Activated CD4-positive, alpha-beta memory T cell treated with anti-CD3 and anti-CD28 coated beads, Interleukin-2, amount 10 ng/mL, durations not matched to agents 7 days and 5 days (primary cell): ENCODE results near the gene TRAPPC12. TPM values are rescaled to one million over a fixed set of nuclear protein-coding genes. Genes with fewer than 3 reads are reported as not detected.
A peak's percentile ranks its signal among the peaks of the same experiment; 100 is the strongest.

Experiments used
- CTCF ChIA-PET: fragments of 350-600 bp; sonication (Branson Sonifier 250); formaldehyde crosslinking; loops from one replicate; lab custom pipeline; 2021; ENCODE audit warnings: antibody characterized with exemption, inconsistent platforms; lab: Charles Lee
- POLR2A ChIA-PET: fragments of 350-600 bp; sonication (Branson Sonifier 250); formaldehyde crosslinking; loops from one replicate; lab custom pipeline; 2021; ENCODE audit warnings: antibody characterized with exemption; lab: Charles Lee
- DNase-seq: peaks from one replicate; pipeline ENCODE4 v3.0.0-alpha.2; 2020
- H3K27ac Mint-ChIP-seq: one replicate; pipeline ENCODE4 v1.8.0; 2021; ENCODE audit warnings: mild to moderate bottlenecking, mixed read lengths
- H3K27me3 Mint-ChIP-seq: one replicate; pipeline ENCODE4 v1.8.0; 2021; ENCODE audit warnings: mixed read lengths
- H3K36me3 Mint-ChIP-seq: one replicate; pipeline ENCODE4 v1.8.0; 2021; ENCODE audit warnings: low read depth, mixed read lengths
- H3K4me1 Mint-ChIP-seq: one replicate; pipeline ENCODE4 v1.8.0; 2021; ENCODE audit warnings: mixed read lengths
- H3K4me3 Mint-ChIP-seq: one replicate; pipeline ENCODE4 v1.8.0; 2021; ENCODE audit warnings: mild to moderate bottlenecking, mixed read lengths
- H3K9me3 Mint-ChIP-seq: one replicate; pipeline ENCODE4 v1.8.0; 2021; ENCODE audit warnings: mixed read lengths
- total RNA-seq, 2 experiments: library from RNA; stranded (reverse); gene quantifications; one replicate each; pipeline ENCODE4 v1.2.3, GENCODE V29; 2021

The TRAPPC12 gene
- total RNA-seq, 2 experiments from 2014 or later, result 74.5 to 75.6 TPM

DNA sequence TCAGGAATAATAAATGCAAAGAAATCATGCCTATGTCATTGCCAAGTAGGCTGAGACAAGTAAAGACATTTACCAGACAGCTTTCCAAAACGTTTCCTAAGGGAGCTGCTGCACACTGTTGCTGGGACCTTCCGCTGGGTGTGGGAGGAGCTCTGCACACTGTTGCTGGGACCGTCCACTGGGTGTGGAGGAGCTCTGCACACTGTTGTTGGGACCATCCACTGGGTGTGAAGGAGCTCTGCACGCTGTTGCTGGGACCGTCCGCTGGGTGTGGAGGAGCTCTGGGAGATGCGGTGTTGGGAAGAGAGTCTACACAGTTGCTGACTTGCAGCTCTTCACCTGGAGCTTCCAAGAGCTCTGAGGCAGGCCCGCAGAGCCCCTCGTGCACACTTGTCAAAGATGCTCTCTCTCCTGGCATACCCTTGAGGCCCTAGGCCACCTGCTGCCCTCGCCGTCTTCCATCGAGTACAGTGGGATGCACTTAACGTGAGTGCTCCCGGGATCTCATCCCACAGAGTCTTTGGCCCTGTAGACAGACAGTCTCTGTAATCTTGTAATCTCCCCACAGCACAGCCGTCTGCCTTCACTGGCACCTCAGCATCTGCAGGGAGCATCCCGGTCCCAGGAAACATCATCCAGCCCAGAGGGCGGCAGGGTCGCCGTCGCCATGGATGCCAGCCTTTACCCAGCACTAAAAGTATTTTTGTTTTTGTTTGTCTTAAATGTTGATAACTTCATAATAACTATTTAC is 51.4 kb downstream of the TRAPPC12 start:
- Mint-ChIP-seq H3K36me3 (peaks cover 18% of the 10 kb centered on the region), H3K4me1 (peaks cover 3% of the 10 kb centered on the region), H3K27ac (no peak overlapping the region), H3K9me3 (no peaks in the 10 kb centered on the region), H3K27me3 (no peaks in the 10 kb centered on the region), H3K4me3 (no peak overlapping the region)
- CTCF ChIA-PET, result no interaction called here
- POLR2A ChIA-PET, result no interaction called here
- DNase-seq, result no peak

DNA sequence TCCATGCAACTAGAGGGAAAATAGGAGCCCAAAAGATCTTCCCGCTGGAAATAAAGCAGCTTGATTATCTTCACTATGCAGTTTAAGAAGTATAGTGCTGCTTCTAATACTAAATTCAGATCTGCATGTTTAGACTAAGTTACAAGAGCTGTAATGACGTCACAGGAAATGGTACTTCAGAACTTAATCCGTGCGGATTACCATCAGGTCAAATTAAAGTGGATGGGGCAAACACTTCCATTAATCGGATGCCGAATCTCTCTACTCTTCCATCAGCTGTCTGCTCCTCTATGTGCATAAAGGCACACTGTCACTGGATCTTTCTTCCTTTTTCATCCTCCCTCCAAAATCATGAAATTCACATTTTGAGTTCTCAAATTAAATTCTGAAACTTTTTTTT is 52.6 kb downstream of the TRAPPC12 start:
- H3K4me3 Mint-ChIP-seq, result no peak overlapping the region
- peaks cover 16% of the 10 kb centered on the region for H3K36me3 Mint-ChIP-seq
- H3K27ac Mint-ChIP-seq, result no peak overlapping the region
- CTCF ChIA-PET, result interaction anchor here (0.6 to 3.0 kb wide), 2 partner anchors 8 to 265 kb away, joined by 4 to 19 read pairs; no protein-coding TSS in a partner anchor
- no peaks in the 10 kb centered on the region for H3K27me3 Mint-ChIP-seq
- no peak for DNase-seq
- H3K9me3 Mint-ChIP-seq, result no peaks in the 10 kb centered on the region
- H3K4me1 Mint-ChIP-seq, result peaks cover 3% of the 10 kb centered on the region
- POLR2A ChIA-PET, result no interaction called here

DNA sequence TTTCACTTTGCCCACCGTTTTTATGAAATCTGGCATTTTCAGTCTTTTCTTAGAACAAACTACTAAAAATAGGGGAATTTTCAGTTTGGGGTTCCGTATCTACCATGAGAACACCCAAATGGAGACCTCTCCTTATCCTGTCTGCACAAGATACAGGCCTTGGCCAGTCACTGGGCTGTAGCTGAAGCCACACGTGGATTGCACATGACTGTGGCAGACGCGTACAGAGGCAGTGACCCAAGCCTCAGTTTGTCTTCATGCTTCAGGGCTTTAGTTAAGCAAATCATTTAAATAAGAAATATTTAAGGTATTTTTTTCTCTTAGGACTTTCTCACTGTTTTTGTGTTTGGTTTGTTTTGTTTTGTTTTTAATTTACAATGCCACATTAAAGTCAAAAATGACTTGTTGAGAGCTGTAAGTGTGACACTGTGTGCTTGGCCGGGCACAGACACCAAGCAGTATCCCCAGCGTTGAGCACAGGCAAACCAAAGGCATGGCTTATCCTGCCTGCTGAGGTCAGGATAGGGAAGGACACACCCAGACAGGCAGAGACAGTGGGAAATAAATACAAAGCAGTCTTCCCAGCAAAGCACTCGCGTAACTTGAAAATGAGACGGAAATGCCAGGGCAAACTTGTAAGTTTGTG is 53.3 kb downstream of the TRAPPC12 start:
- DNase-seq, result no peak
- H3K27ac Mint-ChIP-seq, result no peak overlapping the region
- POLR2A ChIA-PET, result no interaction called here
- no peaks in the 10 kb centered on the region for H3K9me3 Mint-ChIP-seq
- no peak overlapping the region for H3K4me3 Mint-ChIP-seq
- CTCF ChIA-PET, result interaction anchor here (3.0 kb wide), 1 partner anchor 9 kb away, joined by 19 read pairs; no protein-coding TSS in a partner anchor
- no peaks in the 10 kb centered on the region for H3K27me3 Mint-ChIP-seq
- H3K36me3 Mint-ChIP-seq, result peaks cover 16% of the 10 kb centered on the region
- peaks cover 3% of the 10 kb centered on the region for H3K4me1 Mint-ChIP-seq

DNA sequence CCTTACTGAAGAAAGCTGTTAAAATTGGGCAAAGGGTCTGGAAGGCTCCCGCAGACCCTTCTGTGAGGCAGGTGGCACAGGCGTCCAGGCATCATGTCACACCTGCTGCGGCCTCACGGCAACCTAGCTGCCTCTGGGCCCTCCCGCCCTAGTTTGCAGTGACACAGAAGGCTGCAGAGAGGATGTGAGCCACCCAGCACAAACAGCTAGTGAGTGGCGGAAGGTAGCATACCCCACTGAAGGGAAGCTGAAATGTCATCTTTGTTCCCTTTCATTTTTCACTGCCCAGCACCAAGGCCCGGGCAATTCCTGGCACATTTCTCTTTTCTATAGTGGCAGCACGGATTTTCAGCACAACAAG is 53.8 kb downstream of the TRAPPC12 start:
- ChIA-PET CTCF (interaction anchor here (1.4 to 3.0 kb wide), 2 partner anchors 9 to 29 kb away, joined by 5 to 19 read pairs; no protein-coding TSS in a partner anchor), POLR2A (no interaction called here)
- Mint-ChIP-seq H3K27ac (no peak overlapping the region), H3K9me3 (no peaks in the 10 kb centered on the region), H3K27me3 (no peaks in the 10 kb centered on the region), H3K4me1 (peaks cover 3% of the 10 kb centered on the region), H3K36me3 (peaks cover 16% of the 10 kb centered on the region), H3K4me3 (no peak overlapping the region)
- DNase-seq, result no peak

DNA sequence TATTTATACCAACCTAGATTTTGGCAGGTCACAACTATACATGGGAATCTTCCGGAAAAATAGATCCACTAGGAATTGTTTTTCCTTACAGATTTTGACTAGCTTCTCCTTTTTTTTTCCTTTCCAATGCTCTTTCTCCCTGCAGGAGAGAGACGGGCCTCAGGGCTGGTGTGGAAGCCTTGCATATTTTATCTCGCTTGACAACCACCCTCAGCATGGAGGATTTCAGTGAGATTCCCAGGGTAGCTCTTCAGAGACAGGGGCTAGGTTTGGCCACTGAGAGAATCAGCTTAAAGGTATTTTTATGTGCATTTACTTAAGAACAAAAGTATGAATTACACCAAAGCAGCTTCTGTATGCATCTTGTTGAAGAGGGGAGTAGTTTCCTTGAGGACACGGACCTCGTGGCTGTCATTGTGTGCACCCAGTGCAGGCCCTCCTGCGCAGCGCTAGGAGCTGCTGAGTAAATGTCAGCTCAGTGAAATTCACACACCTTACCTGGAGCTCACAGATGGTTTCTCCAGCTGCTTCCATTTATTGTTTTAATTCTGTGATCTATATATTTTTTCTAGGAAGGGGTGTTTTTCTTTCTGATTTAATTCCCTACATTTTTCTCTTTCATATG is 54.4 kb downstream of the TRAPPC12 start:
- peaks cover 16% of the 10 kb centered on the region for H3K36me3 Mint-ChIP-seq
- H3K27ac Mint-ChIP-seq, result no peak overlapping the region
- POLR2A ChIA-PET, result no interaction called here

GRCh38 chr2:3434654-3435053 is 55.2 kb downstream of the TRAPPC12 start:
- Mint-ChIP-seq H3K4me3 (no peak overlapping the region), H3K27ac (no peak overlapping the region), H3K36me3 (peaks cover 16% of the 10 kb centered on the region), H3K27me3 (no peaks in the 10 kb centered on the region), H3K4me1 (no peaks in the 10 kb centered on the region), H3K9me3 (no peaks in the 10 kb centered on the region)
- CTCF ChIA-PET, result interaction anchor here (1.4 to 3.0 kb wide), 2 partner anchors 11 to 28 kb away, joined by 5 to 19 read pairs; no protein-coding TSS in a partner anchor
- POLR2A ChIA-PET, result no interaction called here
- no peak for DNase-seq

More for the DNA sequence above, 54.4 kb downstream of the TRAPPC12 start:
- Mint-ChIP-seq H3K4me1 (peaks cover 1% of the 10 kb centered on the region), H3K9me3 (no peaks in the 10 kb centered on the region), H3K4me3 (no peak overlapping the region), H3K27me3 (no peaks in the 10 kb centered on the region)
- CTCF ChIA-PET, result interaction anchor here (1.4 to 3.0 kb wide), 2 partner anchors 10 to 28 kb away, joined by 5 to 19 read pairs; no protein-coding TSS in a partner anchor
- DNase-seq, result no peak

GRCh38 chr2:3435445-3435844 is 56.0 kb downstream of the TRAPPC12 start:
- H3K9me3 Mint-ChIP-seq, result no peaks in the 10 kb centered on the region
- H3K36me3 Mint-ChIP-seq, result peaks cover 10% of the 10 kb centered on the region
- H3K4me1 Mint-ChIP-seq, result no peaks in the 10 kb centered on the region
- ChIA-PET POLR2A (no interaction called here), CTCF (no interaction called here)
- H3K4me3 Mint-ChIP-seq, result no peak overlapping the region
- no peak for DNase-seq
- no peak overlapping the region for H3K27ac Mint-ChIP-seq
- H3K27me3 Mint-ChIP-seq, result no peaks in the 10 kb centered on the region

DNA sequence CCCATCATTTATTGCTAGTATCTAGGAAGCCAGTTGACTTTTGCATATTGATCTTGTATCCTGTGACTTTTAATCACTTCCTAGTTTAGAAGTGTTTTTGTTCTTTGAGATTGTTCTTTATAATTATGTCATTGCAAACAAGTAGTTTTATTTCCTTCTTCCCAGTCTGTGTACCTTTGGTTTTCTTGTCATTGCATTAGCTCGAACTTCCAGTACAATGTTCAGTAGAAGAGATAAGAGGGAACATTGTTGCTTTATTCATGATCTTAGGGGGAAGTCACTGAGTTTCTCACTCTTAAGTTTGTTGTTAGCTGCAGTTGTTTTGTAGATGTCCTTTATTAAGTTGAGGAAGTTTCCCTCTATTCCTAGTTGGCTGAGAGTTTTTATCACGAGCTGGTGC is 61.0 kb downstream of the TRAPPC12 start:
- H3K27ac Mint-ChIP-seq, result no peak overlapping the region
- H3K36me3 Mint-ChIP-seq, result peaks cover 13% of the 10 kb centered on the region
- DNase-seq, result no peak
- POLR2A ChIA-PET, result interaction anchor here (1.2 kb wide), 1 partner anchor 14 kb away, joined by 3 read pairs; no protein-coding TSS in a partner anchor
- no peak overlapping the region for H3K4me3 Mint-ChIP-seq
- H3K27me3 Mint-ChIP-seq, result no peaks in the 10 kb centered on the region
- H3K4me1 Mint-ChIP-seq, result no peaks in the 10 kb centered on the region
- CTCF ChIA-PET, result interaction anchor here (4.7 kb wide), 1 partner anchor 17 kb away, joined by 23 read pairs; no protein-coding TSS in a partner anchor
- H3K9me3 Mint-ChIP-seq, result no peaks in the 10 kb centered on the region

GRCh38 chr2:3441465-3441864 is 62.0 kb downstream of the TRAPPC12 start:
- Mint-ChIP-seq H3K4me1 (no peaks in the 10 kb centered on the region), H3K9me3 (no peaks in the 10 kb centered on the region), H3K27me3 (no peaks in the 10 kb centered on the region), H3K36me3 (peaks cover 13% of the 10 kb centered on the region), H3K27ac (no peak overlapping the region), H3K4me3 (no peak overlapping the region)
- CTCF ChIA-PET, result interaction anchor here (4.7 kb wide), 1 partner anchor 18 kb away, joined by 23 read pairs; no protein-coding TSS in a partner anchor
- no peak for DNase-seq
- POLR2A ChIA-PET, result no interaction called here

GRCh38 chr2:3442185-3442584 is 62.7 kb downstream of the TRAPPC12 start:
- no peak overlapping the region for H3K27ac Mint-ChIP-seq
- POLR2A ChIA-PET, result no interaction called here
- no peak overlapping the region for H3K4me3 Mint-ChIP-seq
- no peaks in the 10 kb centered on the region for H3K27me3 Mint-ChIP-seq
- H3K36me3 Mint-ChIP-seq, result peaks cover 13% of the 10 kb centered on the region
- no peaks in the 10 kb centered on the region for H3K4me1 Mint-ChIP-seq
- CTCF ChIA-PET, result interaction anchor here (4.7 kb wide), 1 partner anchor 19 kb away, joined by 23 read pairs; no protein-coding TSS in a partner anchor
- no peaks in the 10 kb centered on the region for H3K9me3 Mint-ChIP-seq
- DNase-seq, result no peak

- Mint-ChIP-seq H3K27ac (no peak overlapping the region), H3K36me3 (peaks cover 13% of the 10 kb centered on the region), H3K27me3 (no peaks in the 10 kb centered on the region), H3K4me3 (no peak overlapping the region), H3K9me3 (no peaks in the 10 kb centered on the region), H3K4me1 (no peaks in the 10 kb centered on the region)
- ChIA-PET CTCF (no interaction called here), POLR2A (no interaction called here)
- no peak for DNase-seq
These were observed 63.6 kb downstream of the TRAPPC12 start for GRCh38 chr2:3443083-3443482.

DNA sequence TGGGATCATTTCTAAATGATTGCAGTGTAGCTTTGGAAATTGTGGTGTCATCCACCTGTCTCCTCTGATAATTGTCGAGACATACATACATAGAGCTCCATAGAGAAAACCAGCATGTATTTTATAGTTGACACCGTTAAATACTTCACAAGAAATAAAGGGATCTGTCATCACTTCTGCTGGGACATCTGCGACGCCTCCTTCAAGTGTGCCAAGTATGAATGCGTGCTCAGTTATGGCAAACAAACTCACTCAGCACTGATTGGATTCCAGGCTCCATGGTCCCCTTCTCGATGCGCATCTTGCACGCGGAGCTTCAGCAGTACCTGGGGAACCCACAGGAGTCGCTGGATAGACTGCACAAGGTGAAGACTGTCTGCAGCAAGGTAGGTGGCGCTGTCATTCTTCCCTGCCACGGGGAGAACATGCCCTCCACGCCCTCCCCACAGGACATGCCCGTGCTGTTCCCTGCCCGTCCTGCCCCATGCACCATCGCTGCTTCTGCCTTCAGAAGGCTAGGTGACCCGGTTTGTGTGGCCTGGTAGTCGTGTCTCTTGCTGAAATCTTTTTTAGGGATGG is 64.1 kb downstream of the TRAPPC12 start:
- ChIA-PET CTCF (no interaction called here), POLR2A (no interaction called here)
- no peaks in the 10 kb centered on the region for H3K27me3 Mint-ChIP-seq
- peaks cover 13% of the 10 kb centered on the region for H3K36me3 Mint-ChIP-seq
- no peak overlapping the region for H3K4me3 Mint-ChIP-seq
- H3K9me3 Mint-ChIP-seq, result no peaks in the 10 kb centered on the region
- no peak for DNase-seq
- no peak overlapping the region for H3K27ac Mint-ChIP-seq
- no peaks in the 10 kb centered on the region for H3K4me1 Mint-ChIP-seq

DNA sequence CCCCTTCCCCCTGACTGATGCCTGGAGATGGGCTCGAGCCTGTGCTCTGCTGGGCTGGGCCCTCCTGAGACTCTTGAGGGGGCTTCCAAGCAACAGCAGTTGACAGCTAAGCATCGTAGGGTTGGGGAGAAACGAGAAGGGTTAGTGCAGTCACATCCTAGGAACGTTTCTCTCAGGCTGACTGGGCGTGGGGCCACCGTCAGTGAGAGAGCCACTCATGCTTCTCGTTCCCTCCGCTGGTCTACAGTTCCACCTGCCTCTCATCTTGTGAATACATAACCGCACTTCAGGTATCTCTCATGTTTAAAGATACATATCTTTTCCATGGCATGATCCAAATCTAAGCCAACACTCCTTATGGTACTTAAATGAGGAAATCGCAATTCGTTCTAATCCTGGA is 66.4 kb downstream of the TRAPPC12 start:
- CTCF ChIA-PET, result no interaction called here
- Mint-ChIP-seq H3K9me3 (no peaks in the 10 kb centered on the region), H3K36me3 (peaks cover 16% of the 10 kb centered on the region), H3K4me1 (no peaks in the 10 kb centered on the region), H3K27ac (no peak overlapping the region), H3K4me3 (no peak overlapping the region), H3K27me3 (no peaks in the 10 kb centered on the region)
- peak; percentile 9 for DNase-seq
- POLR2A ChIA-PET, result no interaction called here
